Stomach (tissue), 4 donors: ENCODE results near the gene VPS41.

Experiments used
- CTCF ChIP-seq, 7 experiments: fragments of 450-650 bp in 4 of 7; fragments of 200-600 bp in 3 of 7; sonication (generic) in 3 of 7; IDR thresholded peaks; one replicate each; pipeline ENCODE4 v1.5.1; 2016 to 2019; ENCODE audit warnings: antibody characterized with exemption in 7 of 7, control low read depth in 2 of 7, mild to moderate bottlenecking in 1 of 7
- EP300 ChIP-seq: sonication (generic); formaldehyde crosslinking; IDR thresholded peaks from one replicate; pipeline ENCODE4 v1.6.1; 2017; ENCODE audit warnings: antibody characterized with exemption
- POLR2A ChIP-seq, 4 donors: fragments of 450-650 bp; IDR thresholded peaks; one replicate each; pipeline ENCODE4 v1.6.1; 2016; ENCODE audit warnings: antibody characterized with exemption in 4 of 4, control low read depth in 2 of 4, mild to moderate bottlenecking in 1 of 4, moderate library complexity in 1 of 4

GRCh38 chr7:38878694-38879457, 30.1 kb downstream of the VPS41 start:
- TF ChIP-seq CTCF (IDR thresholded peaks at IDR 0.05) (no peak), EP300 (no peak), POLR2A (IDR thresholded peaks at IDR 0.05) (no peak)
